Measurements from ENCODE around the gene SMURF2.
"Not testable (repeated sequence)": the region's sequence is repeated elsewhere in the genome, so short reads cannot be mapped to it uniquely, and the experiment has no call there.

Gene SMURF2

GRCh38 chr17:64664299-64664981 lies 2.3 kb upstream of the SMURF2 start:
- not testable (repeated sequence) for DNase-seq

DNA sequence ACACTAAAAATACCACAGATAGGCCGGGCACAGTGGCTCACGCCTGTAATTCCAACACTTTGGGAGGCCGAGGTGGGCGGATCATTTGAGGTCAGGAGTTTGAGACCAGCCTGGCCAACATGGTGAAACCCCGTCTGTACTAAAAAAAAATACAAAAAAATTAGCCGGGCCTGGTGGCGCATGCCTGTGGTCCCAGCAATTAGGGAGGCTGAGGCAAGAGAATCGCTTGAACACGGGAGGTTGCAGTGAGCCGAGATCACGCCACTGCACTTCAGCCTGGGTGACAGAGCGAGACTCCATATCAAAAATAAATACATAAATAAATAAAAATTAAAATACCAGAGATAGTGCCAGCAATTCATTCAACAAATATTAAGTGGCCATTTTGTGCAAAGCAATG lies 1.7 kb upstream of the SMURF2 start:
- not testable (repeated sequence) for DNase-seq

DNA sequence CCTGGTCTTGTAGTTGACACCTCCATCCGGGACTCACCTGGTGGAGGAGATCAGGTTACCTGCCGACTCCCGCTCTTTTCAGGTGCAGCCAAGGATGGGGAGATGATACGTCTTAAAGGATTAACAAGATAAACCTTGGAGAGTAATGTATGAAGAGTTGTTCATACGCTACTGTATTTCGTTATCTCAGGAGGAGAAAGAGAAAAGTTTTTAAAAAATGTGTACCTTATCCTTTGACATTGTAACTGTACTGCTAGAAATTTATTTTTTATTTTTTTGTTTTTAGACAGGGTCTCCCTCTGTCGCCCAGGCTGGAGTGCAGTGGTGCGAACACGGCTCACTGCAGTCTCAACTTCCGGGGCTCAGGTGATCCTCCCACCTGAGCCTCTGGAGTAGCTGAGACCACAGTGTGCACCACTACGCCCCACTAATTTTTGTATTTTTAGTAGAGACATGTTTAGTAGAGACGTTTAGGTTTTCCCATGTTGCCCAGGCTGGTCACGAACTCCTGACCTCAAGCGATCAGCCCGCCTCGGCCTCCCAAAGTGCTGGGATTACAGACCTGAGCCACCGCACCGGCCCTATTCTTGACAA lies 764 bp upstream of the SMURF2 start:
- peak; percentile 83 for DNase-seq

DNA sequence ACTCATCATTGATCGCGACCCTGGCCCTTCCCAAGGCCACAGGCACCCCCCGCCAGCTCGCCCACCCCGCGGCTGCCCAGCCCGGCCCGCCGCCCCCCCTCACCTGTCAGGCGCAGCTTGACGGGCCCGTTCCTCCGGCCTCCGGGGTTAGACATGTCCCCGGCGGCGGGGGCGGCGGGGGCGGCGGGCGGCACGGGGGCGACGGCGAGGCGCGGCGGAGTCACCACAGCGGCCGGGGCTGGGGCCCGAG lies 456 bp downstream of the SMURF2 start:
- no peak for DNase-seq

DNA sequence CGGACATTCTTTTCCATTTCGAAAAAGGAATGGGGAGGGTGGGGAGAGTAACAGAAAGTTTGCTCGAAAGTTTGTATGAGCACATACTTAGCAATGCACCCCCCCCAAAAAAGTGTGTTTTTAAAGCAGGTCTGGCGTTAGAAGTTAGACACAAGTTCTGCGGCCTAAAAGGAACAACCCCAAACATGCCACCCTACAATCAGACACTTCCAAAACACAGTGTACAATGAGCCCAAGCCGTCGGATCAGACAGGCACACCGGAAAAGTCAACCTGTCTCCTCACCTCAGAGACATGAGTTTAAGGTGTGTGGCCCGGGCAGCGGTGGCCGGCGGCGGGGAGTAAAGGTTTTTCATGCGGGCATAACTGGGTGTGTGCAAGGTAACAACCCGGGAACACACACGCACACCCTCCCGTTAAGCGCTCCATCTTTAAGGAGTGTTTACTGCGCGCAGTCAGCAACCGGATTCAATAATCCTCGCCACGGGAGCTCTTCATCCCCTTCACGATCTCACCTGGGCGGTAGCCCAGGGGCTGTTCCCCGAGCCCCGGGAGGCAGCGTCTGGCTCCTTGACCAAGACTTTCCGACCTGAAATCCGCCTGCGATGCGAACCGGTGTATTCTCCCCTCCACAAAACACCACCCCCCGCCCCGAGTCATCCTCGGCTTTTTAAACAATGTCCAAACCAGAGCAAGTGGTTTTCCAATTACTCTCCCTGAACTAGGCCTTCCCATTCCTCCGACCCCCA lies 955 bp downstream of the SMURF2 start:
- DNase-seq = peak; percentile 63

- DNase-seq = peak; percentile 74
Measured at GRCh38 chr17:64660195-64660977, 1.7 kb downstream of the SMURF2 start.

DNA sequence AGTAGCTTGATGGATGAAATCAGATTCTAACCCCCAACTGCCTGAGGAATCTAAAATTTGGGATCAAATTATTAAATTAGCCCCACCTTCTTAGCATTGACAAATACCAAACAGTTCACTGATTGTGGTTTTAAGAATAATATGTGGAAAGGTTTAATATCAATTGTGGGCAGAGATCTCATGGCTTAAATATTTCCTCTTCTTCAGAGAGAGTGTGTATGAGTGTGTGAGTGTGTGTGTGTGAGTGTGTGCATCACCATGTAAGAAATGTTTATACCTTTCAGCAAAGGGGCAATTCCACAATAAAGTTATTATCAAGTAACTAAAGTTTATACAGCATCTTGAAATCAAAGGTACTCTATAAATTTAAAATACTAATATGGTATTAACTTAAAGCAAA lies 3.2 kb downstream of the SMURF2 start:
- DNase-seq = no peak

DNA sequence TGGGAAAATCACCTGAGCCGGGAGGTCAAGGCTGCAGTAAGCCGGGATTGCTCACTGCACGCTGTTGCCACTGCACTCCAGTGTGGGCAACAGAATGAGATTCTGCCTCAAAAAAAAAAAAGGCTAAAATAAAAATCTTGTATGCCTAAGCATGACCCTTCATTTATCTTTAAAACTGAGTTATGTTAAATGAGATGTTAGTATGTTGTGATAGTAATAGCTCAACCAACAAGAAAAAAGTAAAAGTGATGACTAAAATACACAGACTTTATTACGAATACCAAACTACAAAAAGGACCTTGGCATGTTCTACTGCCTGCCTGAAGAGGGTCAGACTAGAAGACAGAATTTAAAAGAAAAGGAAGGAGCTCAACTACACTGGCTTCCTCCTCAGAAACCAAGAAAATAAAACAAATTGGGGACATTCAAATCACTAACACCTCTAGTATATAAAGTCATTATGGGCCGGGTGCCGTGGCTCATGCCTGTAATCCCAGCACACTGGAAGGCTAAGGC lies 4.4 kb downstream of the SMURF2 start:
- DNase-seq = no peak

- DNase-seq = no peak
Measured at GRCh38 chr17:64655704-64656103, 6.4 kb downstream of the SMURF2 start.

GRCh38 chr17:64653985-64654355 lies 8.1 kb downstream of the SMURF2 start:
- DNase-seq = no peak

GRCh38 chr17:64653325-64653984 lies 8.7 kb downstream of the SMURF2 start:
- no peak for DNase-seq

DNA sequence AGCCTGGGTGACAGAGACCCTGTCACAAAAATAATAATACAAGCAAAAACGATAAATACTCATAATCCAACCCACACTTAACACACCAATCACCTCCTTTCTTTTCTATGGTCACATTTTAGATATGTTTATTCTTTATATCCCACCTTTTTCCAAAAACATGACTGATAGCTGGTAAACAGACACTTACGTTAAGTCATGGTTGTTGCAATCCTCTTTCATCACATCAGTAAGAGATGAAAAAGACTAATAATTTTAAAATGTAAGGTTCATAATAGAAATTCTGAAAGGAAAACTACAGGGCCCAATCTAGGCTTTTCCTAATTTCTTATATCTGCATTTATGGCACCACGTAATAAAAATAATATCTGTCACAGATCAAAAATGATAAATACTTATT lies 10.2 kb downstream of the SMURF2 start:
- DNase-seq = no peak

DNA sequence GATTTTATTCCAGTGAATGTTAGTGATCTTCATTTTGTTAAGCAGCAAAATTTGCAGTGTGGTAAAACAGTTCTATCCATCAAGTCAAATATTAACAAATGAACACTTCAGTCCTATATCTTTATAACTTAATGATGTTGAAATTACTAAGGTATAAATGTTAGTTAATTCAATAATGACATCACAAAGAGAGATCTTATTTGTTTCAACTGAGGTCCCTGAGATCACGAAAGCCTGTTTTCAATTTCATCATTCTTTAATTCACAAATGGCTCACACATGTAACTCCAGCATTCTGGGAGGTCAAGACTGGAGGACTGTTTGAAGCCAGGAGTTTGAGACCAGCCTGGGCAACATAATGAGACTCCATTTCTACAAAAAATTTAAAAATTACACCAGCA lies 13.9 kb downstream of the SMURF2 start:
- no peak for DNase-seq

- DNase-seq = no peak
Measured at GRCh38 chr17:64647817-64648216, 14.3 kb downstream of the SMURF2 start.

- DNase-seq = no peak
Measured at GRCh38 chr17:64639516-64639915, 22.6 kb downstream of the SMURF2 start.

DNA sequence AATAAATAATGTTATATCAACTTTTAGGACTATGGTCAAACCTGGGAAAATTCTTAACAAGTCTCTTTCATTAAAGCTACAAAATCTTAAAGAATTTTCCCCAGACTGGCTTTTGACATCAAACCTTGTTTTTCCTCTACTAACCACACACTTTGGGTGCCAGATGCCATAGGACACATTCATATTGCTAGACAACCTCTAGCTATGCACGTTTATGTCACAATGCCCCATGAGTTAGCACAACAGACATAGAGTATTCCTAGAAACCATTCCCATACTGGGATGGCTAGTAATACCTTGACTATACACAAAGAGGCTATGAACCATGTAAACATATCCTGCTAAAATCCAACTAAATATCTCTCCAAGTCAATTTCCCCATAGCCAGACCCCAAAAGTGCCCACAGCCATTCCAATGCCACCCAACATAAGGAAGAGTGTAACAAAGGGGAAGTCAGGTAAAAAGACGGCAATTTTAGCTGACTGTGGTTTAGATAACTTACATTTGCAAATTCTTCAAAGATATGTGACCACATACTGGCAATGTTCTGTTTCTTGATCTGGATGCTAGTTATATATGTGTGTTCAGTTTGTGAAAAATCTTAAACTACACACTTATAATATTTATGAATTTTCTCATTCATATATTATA lies 23.4 kb downstream of the SMURF2 start:
- DNase-seq = no peak

GRCh38 chr17:64635647-64636305 lies 26.3 kb downstream of the SMURF2 start:
- DNase-seq = peak; percentile 11

DNA sequence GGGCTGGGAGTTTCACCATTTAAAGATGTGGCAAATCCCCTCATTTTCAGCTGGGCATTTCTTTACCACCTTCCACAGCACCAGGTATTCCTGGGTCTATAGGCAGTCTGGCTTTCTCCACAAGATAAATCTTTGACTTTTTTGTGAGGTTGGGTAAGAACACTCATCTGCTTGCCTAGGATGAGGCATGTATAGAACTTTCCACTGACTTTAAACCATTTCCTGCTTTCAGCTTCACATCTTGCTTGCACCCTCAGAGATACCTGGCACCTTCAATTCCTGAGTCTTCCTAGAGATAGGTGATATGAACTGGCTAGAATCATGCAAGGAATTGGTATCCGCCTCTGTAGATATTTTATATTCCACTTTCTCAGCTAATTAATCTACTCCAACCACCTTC lies 27.9 kb downstream of the SMURF2 start:
- DNase-seq = no peak

GRCh38 chr17:64632606-64633005 lies 29.5 kb downstream of the SMURF2 start:
- DNase-seq = no peak

DNA sequence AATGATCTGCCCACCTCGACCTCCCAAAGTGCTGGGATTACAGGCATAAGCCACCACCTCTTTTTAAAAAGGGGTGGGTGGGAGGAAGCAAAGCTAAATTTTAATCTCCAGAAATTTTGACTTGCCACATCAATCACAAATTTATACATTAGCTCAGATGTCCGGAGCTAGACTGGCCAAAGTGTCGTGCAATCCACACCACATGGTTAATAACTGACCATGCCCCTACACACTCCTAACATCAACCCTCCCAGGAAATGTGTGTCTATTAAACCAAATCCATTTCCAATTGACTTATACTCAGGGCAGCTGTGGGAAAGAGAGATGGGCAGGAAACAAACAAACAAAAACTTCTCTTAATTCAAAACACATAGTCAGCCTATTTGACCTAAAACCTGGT lies 29.9 kb downstream of the SMURF2 start:
- no peak for DNase-seq

DNA sequence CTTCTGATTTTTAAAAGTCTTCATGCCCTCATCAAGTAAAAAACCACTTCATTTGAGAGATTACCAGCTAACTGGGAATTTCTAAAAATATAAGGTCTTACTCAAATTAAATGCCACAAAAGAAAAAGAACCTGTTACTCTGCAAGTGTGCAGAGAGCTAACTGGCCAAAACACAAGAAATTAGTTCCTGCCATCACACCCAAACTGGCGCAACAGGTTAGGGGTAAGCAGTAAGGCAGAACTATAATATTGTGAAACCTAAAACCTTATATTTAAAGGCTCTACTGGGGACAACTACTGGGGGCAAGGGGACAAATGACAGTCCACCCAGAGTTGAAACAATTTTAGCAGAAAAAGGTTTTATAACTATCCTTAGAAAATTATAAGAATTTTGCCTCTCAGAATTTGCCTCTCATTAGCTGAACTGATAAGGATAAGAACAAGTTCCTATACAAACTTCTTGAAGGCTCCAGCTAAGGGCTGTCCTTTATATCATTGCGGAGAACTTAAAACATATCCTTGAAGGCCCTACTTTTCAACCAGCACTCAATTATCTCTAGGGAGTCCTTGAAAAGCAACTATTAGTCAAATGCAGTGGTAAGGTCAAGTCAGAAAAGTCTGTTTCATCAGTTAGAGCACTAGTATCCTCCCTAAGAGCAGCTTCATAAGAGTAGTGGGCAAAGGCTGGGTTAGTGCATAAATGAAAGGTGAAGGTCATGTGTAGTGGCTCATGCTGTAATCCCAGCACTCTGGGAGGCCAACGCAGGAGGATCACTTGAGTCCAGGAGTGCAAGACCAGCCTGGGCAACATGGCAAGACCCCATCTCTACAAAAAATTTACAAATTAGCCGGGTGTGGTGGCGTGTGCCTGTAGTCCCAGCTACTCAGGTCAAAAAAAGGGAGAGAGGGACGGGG lies 31.5 kb downstream of the SMURF2 start:
- DNase-seq = no peak

All from NCI-H69 (cell line).